Measurements from ENCODE around the gene UXS1.

UXS1 gene

GRCh38 chr2:106075048-106075447, 119.1 kb downstream of the UXS1 start:
- no peaks in the 10 kb centered on the region for H3K36me3 ChIP-seq (replicated peaks; ENCODE audit: low read depth, low read length)
- peaks cover 10% of the 10 kb centered on the region for H3K27me3 ChIP-seq (ENCODE audit: low read depth, low read length)
- no peak overlapping the region for H3K4me2 ChIP-seq (ENCODE audit: low read length)
- no peak overlapping the region for H3K9ac ChIP-seq (ENCODE audit: low read length)
- no peak overlapping the region for H2AFZ ChIP-seq (ENCODE audit: low read depth, low read length)
- H4K20me1 ChIP-seq (ENCODE audit: insufficient read depth, low read length): no peaks in the 10 kb centered on the region
- H3K79me2 ChIP-seq (ENCODE audit: low read length): no peaks in the 10 kb centered on the region
- no peak overlapping the region for H3K4me3 ChIP-seq (ENCODE audit: low read length)
- no peak overlapping the region for H3K27ac ChIP-seq (ENCODE audit: low read length)
- no peaks in the 10 kb centered on the region for H3K9me3 ChIP-seq (ENCODE audit: insufficient read depth, low read length)
- H3K4me1 ChIP-seq (ENCODE audit: low read length): peaks cover 5% of the 10 kb centered on the region; the same call in 1 of the 2 replicates
- no peak for TF ChIP-seq CTCF (IDR thresholded peaks at IDR 0.05; ENCODE audit: low read depth, low read length)
- no peak for TF ChIP-seq EZH2phosphoT487 (IDR thresholded peaks at IDR 0.05; ENCODE audit: low read depth)

- no peak overlapping the region for H3K27ac ChIP-seq (ENCODE audit: low read length)
- H3K9ac ChIP-seq (ENCODE audit: low read length): no peak overlapping the region
- no peak overlapping the region for H3K4me2 ChIP-seq (ENCODE audit: low read length)
- peaks cover 5% of the 10 kb centered on the region; the same call in 1 of the 2 replicates for H3K4me1 ChIP-seq (ENCODE audit: low read length)
- TF ChIP-seq CTCF (IDR thresholded peaks at IDR 0.05; ENCODE audit: low read depth, low read length): no peak
- TF ChIP-seq EZH2phosphoT487 (IDR thresholded peaks at IDR 0.05; ENCODE audit: low read depth): no peak
- no peaks in the 10 kb centered on the region for H3K79me2 ChIP-seq (ENCODE audit: low read length)
- H3K9me3 ChIP-seq (ENCODE audit: insufficient read depth, low read length): no peaks in the 10 kb centered on the region
- H3K27me3 ChIP-seq (ENCODE audit: low read depth, low read length): peaks cover 12% of the 10 kb centered on the region
- H4K20me1 ChIP-seq (ENCODE audit: insufficient read depth, low read length): no peaks in the 10 kb centered on the region
- no peaks in the 10 kb centered on the region for H3K36me3 ChIP-seq (replicated peaks; ENCODE audit: low read depth, low read length)
- no peak overlapping the region for H3K4me3 ChIP-seq (ENCODE audit: low read length)
- H2AFZ ChIP-seq (ENCODE audit: low read depth, low read length): no peak overlapping the region
These were observed 120.3 kb downstream of the UXS1 start for GRCh38 chr2:106073678-106074406.

GRCh38 chr2:106070181-106070580, 123.9 kb downstream of the UXS1 start:
- Histone ChIP-seq H3K79me2 (ENCODE audit: low read length) (no peaks in the 10 kb centered on the region), H4K20me1 (ENCODE audit: insufficient read depth, low read length) (no peaks in the 10 kb centered on the region), H2AFZ (ENCODE audit: low read depth, low read length) (no peak overlapping the region), H3K4me2 (ENCODE audit: low read length) (no peak overlapping the region), H3K27ac (ENCODE audit: low read length) (no peak overlapping the region), H3K27me3 (ENCODE audit: low read depth, low read length) (peaks cover 16% of the 10 kb centered on the region), H3K9me3 (ENCODE audit: insufficient read depth, low read length) (no peaks in the 10 kb centered on the region), H3K4me3 (ENCODE audit: low read length) (no peak overlapping the region), H3K4me1 (ENCODE audit: low read length) (peaks cover 5% of the 10 kb centered on the region; the same call in 1 of the 2 replicates), H3K9ac (ENCODE audit: low read length) (no peak overlapping the region), H3K36me3 (replicated peaks; ENCODE audit: low read depth, low read length) (no peaks in the 10 kb centered on the region)
- TF ChIP-seq CTCF (IDR thresholded peaks at IDR 0.05; ENCODE audit: low read depth, low read length) (no peak), EZH2phosphoT487 (IDR thresholded peaks at IDR 0.05; ENCODE audit: low read depth) (no peak)

- H3K36me3 ChIP-seq (replicated peaks; ENCODE audit: low read depth, low read length): no peaks in the 10 kb centered on the region
These were observed 125.7 kb downstream of the UXS1 start for GRCh38 chr2:106068451-106068850.

More at GRCh38 chr2:106068451-106068850, 125.7 kb downstream of the UXS1 start:
- Histone ChIP-seq H4K20me1 (ENCODE audit: insufficient read depth, low read length) (no peaks in the 10 kb centered on the region), H3K4me1 (ENCODE audit: low read length) (peaks cover 5% of the 10 kb centered on the region; the same call in 1 of the 2 replicates), H3K79me2 (ENCODE audit: low read length) (no peaks in the 10 kb centered on the region), H3K9ac (ENCODE audit: low read length) (no peak overlapping the region), H3K4me2 (ENCODE audit: low read length) (no peak overlapping the region), H3K4me3 (ENCODE audit: low read length) (no peak overlapping the region), H2AFZ (ENCODE audit: low read depth, low read length) (no peak overlapping the region), H3K9me3 (ENCODE audit: insufficient read depth, low read length) (no peaks in the 10 kb centered on the region), H3K27ac (ENCODE audit: low read length) (no peak overlapping the region), H3K27me3 (ENCODE audit: low read depth, low read length) (peaks cover 16% of the 10 kb centered on the region)
- TF ChIP-seq EZH2phosphoT487 (IDR thresholded peaks at IDR 0.05; ENCODE audit: low read depth) (no peak), CTCF (IDR thresholded peaks at IDR 0.05; ENCODE audit: low read depth, low read length) (no peak)
